COLO829 (cell line): ENCODE measurements around the gene PTTG2.
"Not testable (repeated sequence)": the region's sequence is repeated elsewhere in the genome, so short reads cannot be mapped to it uniquely, and the experiment has no call there.

Experiments
- DNase-seq: peaks from one replicate; pipeline ENCODE4 v3.0.0; 2012; ENCODE audit warnings: low spot score

The PTTG2 gene

DNA sequence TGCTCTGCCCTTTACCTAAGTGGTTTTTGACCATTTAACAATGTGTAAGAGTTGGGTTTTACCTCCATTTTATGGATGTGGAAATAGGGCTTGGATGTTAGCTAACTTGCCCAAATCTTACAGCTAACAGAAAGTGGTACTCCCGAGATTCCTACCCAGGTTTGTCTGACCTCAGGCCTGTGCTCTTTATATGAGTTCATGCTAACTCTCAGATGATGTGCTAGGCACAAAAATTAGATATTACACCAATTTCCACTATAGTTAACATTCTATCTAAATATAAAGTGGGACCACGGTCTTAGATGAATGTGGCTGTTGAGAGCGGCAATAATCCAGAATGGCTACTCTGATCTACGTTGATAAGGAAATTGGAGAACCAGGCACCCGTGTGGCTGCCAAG, at the start of gene PTTG2:
Gene PTTG2 (plus strand): TSS at position 301 of the 400 bp plus-strand sequence. CDS start 37 bp downstream, at position 338.
- no peak for DNase-seq

DNA sequence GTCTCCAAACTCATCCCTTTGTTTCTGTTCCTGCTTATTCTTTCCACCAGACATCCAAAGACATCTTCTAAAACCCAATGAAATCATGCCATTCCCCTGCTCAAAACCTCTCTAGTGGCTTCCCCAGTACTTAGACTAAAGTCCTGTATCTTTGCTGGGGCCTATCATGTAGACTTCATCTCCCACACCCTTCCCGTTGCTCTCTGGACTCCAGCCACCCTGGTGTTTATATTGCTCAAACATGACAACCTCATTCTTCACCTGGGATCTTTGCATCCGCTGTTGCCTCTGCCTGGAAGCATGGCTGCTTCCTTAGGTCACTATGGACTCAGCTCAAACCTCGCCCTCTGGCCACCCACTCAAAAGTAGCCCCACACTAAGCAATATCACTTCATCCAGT, 45.7 kb upstream of the PTTG2 start:
- DNase-seq: no peak

DNA sequence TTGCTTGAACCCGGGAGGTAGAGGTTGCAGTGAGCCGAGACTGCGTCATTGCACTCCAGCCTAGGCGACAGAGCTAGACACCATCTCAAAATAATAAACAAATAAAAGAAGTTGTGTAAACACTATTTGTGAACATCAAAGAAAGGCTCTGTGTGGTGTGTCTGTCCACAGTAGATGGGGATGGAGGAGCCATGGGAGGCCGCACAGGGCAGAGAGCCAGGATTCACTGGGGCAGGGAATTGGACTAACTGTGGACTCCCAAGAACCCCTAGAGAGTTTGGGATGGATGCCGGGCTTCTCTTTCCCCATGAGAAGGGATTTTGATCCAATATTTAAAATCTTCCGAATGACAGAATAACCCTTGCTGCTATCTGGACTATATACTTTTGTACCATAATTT, 42.8 kb upstream of the PTTG2 start:
- DNase-seq: no peak

DNA sequence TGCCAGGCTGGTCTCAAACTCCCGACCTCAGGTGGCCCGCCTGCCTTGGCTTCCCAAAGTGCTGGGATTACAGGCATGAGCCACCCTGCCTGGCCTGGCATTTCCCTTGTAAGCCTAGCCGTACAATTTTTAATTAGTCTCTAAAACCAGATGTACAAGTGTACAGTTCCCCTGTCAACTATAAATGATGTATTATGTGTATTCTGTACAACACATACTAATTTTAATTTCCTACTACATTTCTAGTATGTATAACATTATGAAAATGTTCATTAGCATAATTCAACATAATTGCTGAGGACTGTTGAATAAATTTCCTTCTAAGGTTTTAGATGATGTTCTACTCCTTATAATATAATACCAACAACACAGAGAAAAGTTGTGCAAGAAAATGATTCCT, 41.5 kb upstream of the PTTG2 start:
- no peak for DNase-seq

DNA sequence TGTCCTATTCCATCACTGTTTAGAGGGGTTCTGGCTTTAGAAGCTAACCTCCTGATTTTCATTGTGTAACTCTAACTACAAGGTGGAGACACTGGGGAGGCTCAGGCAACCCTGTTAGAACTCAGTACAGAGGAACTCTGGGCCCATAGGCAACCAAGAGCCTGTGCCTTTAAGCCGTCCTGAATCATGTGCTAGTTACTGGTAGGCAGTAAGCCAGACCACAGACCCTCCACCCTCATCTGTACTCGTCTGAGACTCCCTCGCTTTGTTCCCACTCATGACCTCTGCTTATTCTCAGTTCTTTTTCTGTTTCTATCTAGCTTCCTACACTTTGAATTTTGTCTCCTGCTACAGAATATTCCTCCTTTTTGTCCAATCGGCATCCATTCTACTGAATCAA, 37.9 kb upstream of the PTTG2 start:
- DNase-seq: no peak

DNA sequence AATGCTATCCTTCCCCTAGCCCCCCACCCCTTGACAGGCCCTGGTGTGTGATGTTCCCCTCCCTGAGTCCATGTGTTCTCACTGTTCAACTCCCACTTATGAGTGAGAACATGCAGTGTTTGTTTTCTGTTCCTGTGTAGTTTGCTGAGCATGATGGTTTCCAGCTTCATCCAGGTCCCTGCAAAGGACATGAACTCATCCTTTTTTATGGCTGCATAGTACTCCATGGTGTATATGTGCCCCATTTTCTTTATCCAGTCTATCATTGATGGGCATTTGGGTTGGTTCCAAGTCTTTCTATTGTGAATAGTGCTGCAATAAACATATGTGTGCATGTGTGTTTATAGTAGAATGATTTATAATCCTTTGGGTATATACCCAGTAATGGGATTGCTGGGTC, 37.1 kb upstream of the PTTG2 start:
- not testable (repeated sequence) for DNase-seq

DNA sequence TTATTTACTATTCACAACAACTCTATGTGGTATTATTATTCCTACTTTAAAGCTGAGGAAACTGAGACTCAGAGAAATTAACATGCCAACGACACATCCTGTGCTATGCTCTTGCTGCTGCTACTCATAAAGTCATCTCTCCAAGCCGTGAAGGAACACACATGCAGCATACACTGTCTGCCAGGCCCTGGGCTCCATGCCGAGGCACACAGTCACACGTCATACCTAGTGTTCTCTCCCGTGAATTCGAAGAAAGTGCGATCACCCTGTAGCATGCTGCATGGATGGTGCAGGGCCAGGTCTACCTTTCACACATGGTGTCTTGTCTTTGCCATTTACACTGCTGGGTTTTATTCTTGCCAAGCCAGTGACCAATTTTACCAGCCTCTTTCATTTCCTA, 35.3 kb upstream of the PTTG2 start:
- no peak for DNase-seq

DNA sequence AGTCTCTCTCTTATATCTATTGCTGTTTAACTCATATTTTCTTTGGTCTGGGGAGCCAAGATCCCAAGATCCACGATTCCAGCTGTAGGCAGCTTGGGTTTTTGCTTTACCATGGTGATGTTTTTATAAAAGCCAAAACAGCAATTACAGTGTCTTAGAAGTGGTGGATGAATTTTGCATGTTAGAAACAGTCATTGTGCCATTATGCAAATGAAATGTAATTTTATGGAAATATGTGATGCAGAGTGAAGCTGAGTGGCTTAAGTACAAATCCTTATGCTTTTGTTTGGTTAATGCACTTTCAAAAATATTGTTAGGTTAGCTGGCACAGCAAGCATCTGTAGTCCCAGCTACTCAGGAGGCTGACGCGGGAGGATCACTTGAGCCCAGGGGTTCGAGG, 32.8 kb upstream of the PTTG2 start:
- DNase-seq: no peak

DNA sequence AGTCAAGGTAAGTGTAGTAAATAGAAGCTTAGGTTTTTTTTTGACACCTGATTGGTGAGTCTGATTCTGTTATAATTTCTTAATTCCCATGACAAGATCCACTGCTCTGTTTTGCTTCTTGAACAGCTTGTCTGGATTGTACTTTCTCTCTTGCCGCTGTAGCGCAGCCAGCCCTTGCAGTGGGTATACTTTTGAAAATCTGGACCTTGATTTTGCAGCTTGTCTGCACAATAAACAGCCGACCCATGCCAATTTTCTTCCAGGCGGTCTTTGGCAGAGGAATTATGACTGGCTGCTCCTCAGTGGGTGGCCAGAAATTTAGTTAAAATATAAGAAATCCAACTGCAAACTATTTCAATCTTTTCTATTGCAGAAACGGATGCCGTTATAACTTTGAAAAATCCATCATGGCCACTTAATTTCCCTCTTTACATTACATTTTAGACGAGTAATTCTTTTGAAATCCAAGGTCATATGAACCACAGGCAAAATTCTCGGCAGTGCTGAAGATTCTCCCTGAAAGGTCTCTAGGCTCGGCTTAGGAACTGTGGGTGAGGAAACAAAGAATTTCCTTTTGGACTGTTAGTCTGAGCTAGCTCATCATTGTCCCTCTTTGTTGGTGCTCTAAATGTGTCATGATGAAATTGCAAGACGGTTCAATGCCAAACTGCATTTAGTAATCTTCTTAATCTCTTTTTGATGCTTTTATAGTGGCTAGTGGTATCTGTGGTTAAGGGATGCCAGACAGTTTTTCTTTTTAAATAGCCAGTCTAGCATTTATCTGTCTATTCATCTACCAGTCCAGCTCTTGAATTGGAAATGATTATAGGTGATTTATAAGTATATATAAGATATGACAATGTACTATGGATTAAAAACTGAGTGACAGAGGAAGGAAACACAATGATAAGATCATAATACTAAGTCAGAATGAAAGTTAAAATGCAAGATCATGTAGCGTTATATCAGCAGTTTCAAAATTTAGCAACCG, 31.5 kb upstream of the PTTG2 start:
- peak; percentile 20 for DNase-seq

DNA sequence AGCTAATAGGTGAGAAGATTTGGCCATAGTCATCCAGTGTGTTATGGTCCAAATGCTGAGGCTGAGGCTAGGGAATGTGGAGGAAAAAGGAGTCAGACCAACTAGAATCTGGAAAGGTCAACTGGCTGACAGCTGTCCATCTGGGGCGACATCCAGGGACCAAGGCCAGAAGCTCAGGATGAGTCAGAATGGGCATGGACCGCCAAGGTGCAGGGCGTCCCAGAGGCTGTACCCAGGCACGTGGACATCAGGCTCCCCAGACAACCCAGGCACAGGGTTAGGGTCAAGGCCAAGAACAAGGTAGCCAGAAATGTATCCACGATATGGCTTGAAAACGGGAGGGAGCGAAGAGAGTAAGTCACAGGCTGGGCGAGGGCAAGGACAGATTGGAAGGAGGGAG, 26.1 kb upstream of the PTTG2 start:
- DNase-seq: no peak

DNA sequence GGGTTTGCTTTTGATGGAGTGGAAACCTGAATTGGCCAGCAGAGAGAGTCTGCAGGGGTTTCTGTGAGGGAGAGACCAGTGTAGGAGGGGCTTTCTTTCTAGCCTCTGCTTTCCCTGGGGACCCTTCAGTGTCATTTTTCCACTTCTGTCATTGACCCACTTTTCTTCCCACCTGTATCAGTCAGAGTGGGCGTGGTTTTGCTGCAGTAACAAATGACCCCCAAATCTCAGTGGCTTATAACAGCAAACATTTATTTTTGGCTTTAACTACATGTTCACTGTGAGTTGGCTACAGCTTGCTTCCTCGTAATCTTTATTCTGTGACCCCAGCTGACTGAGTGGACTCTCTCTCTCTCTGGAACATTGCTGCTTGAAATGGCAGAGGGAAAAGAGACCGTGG, 25.6 kb upstream of the PTTG2 start:
- no peak for DNase-seq

DNA sequence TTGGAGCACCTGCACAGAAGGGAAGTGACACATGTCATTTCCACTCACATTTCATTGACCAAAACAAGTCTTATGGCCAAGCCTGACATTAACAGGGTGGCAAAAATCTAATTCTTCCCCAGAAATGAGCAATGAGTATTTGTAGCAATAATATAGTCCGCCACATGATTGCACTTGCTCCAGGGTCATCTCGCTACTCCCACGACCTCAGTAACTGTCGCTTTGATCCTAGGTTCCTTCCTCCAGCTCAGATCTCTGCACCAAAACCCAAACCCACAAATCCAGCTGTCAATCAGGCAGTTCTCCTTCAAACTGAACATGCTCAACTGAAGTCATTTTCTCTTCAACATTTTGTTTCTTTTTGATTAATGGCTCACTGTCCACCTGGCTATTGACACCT, 25.2 kb upstream of the PTTG2 start:
- no peak for DNase-seq

DNA sequence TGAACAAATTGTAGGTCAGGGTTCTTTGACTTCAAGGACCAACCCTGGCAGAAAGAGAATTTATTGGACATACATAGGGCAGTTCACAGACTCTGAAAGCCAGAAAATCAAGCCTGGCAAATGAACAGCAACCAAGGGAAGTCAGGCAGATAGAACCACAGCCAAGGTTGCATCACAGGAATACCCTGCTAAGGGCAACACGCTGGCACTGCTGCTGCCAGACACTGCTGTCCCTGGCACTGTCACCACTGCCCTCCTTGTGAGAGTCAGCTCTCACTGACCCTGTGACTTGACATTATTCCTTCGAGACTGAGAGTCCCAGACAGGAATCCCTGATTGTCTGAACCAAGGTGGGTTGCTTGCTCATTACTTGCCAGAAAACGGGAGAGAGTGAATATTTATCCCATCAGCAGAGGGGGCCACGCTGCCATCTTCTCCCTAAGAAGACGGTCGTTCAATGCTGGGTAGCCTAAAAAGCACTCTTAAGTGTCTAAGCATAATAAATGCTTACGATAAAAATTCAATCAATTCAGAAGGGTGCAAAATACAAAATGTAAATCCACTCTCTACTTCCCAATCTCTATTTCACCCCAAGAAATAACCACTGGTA, 23.2 kb upstream of the PTTG2 start:
- no peak for DNase-seq

DNA sequence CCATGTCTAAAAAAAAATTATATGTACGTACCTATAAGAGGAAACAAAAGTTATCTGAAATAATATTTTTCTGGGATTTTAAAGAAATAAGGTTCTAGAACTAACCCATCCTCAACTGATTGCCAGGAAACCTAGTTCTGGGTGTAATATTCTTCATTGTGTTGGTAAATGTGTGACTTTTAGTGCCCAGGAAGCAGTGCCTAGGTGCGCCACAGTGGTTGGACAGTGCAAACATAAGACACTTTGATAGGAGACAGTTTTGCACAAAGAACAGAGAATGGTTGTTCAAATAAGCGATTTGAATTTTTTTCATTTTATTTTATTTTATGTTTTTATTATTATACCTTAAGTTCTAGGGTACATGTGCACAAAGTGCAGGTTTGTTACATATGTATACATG, 22.0 kb upstream of the PTTG2 start:
- no peak for DNase-seq

DNA sequence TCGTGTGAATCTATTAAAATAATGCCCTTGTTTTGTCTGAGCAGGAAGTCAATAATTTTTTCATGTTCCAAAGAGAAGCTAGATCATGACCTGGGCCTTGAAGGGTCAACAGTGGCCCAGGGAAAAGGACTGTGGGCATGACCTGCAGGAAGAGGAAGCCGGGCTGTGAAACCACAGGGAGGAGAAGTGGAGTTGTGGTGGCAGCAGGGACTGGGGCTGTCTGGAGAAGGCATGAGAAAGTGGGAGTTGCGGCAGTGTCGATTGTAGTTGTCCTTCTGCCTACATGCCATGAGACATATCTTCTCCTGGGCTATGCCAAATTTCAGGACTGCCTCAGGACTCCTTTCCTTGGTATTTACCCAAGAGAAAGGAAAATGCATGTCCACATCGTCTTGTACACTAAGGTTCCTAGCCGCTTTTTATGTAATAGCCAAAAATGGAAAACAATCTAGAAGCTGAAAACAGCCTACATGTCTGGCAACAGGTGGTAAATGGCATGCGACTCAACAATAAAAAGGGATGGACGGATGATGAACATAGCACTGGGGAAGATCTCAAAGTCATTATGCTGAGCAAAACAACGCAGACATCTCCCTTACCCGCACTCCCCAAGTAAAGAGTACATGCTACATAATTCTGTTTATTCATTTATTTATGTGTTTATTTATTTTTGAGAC, 13.6 kb upstream of the PTTG2 start:
- no peak for DNase-seq

DNA sequence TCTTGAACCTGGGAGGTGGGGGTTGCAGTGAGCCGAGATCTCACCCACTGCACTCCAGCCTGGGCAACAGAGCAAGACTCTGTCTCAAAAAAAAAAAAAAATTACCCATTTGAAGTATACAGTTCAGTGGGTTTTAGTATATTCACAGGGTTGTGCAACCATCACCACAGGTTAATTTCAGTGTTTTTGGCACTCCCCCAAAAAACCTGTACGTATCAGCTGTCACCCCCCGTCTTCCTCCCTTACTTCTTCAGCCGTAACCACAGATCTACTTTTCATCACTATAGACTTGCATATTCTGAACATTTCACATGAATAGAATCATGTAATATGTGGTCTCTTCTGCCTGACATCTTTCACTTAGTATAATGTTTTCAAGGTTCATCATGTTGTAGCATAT, 11.7 kb upstream of the PTTG2 start:
- DNase-seq: no peak

DNA sequence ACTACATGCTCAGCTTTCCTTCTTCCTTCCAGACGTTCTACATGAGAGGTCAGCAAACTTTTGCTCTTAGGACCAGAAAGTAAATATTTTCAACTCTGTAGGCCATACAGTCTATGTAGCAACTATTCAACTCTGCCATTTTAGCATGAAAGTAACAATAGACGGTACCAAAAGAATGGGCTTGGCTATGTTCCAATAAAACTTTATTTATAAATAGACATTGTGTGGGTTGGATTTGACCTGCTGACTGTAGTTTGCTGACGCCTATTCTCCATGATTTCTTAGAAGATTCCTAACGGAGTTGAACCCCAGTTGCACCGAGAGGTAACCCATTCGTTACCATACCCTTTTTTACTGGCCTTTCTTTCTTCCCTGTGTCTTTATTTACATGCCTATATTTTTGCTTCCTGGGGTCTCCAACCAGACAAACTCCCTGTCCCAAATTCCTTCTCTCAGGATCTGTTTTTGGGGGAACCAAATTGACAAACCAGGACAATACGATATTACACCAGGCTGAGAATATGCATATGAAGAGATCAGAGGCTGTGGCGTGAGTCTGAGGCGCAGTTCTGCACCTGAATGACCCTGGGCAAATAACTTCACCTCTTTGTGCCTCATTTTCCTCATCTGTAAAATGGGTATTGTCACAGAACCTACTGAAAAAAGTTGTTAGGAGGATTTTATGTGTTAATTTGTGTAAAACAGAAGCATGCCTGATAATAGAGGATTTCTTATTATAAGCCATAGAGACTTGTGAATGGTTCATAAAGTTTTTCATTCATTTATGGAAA, 10.4 kb upstream of the PTTG2 start:
- DNase-seq: no peak

DNA sequence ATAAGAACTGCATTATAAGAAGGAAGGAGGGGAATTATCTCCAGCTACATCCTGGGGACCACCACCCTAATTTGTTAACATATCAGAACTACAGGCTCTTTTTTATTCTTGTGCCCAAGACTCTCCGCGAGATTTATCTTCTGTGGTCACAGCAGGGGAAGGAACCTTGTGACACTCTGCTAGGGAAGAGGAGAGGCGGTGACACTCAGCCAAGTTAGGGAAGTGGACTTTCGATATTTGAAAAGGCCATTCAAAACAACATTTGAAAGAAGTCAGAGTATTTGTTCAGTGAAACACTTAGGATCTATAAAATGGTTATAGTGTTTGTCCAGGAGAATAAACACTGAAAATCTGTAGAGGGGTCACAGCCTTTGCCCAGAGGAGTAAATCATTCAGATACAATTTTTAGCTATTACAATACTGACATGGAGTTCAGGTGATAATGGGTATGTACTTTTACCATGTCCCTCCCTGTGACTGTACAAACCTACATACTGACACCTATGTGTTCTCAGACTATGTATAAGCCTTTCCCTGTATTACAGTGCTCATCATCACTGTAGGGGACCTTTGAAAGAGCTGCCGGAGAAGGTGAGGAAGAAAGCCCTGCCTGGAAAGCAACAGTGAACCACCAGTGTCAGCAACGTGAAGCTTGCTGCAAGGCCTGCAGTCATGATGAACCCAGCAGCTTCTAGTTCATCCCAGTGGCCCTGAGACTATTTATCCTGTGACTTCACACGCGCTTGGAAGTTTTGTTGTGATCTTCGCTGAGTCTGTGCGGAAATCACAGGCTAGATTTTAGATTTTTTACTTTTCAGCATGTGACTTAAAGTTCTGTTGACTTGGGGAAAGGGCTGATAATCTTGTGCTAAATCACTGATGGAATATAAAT, 8.5 kb upstream of the PTTG2 start:
- DNase-seq: no peak

DNA sequence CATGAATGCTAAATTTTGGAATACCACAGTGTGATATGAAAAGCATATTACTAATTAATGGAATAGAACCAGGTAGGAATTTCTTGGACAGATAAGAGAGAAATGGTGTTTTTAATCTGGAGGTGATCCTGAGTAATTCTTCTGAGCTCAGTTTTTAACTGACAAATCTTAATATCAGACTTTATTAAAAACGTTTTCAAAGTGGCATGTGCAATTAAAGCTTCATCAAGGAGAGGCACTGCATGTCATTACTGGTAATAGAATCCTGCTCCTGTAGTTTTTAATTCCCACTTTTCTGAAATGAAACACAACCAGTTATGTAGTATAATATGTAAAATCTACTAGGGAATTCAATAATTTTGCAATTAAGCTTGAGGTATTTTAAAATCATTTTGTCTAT, 7.0 kb upstream of the PTTG2 start:
- no peak for DNase-seq

DNA sequence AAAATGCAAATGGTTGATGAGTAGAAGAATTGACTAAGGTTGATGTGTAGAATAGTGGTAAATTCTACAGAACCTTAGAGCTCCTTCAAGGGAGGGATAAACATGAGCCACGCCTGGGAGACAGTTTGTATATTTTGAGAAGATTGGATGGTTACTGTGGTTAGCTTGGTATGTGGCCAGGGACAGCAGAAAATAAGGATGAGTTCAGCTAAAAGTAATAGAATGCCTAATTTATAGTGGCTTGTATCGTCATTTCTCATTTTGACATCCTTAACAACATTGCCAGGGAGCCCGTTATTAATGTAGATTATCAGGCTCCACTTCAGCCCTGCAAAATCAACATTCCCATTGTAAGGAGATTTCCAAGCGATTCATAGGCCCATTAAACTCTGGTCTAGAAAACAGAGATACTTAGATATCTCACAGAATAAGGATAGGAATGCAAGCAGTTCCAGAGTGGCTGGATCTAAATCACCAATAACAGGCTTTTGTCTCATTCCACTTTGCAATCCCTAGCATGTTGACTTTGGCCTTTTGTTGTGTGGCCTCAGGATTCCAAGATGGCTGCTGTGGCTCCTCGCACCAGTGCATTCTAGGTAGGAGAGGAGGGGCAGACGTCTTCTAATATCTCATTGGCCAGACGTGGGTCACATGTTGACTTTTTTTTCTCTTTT, 6.4 kb upstream of the PTTG2 start:
- no peak for DNase-seq

DNA sequence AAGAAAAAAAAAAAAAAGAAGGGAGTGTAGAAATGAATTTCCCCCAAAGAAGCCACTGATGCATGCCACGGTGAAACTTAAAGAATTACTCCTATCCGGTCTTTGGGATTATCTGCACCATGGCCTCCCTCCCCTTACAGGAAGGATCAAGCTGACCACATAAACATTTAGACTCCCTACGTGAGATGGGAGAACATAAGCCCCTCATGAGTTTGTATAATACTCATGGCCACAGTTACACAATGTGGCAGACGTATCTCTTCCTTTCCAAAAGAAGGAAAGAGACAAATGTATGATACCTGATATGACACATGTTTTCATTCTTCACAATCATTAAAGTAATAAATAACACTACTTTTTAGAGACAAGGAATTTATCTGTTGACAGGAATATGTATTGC, 3.3 kb upstream of the PTTG2 start:
- DNase-seq: no peak
